Stimulated activated effector memory CD8-positive, alpha-beta T cell treated with anti-CD3 and anti-CD28 coated beads, Interleukin-12 subunit alpha, Interleukin-12 subunit beta, amount 100 ng/mL, for 72 hours (primary cell): Measurements from ENCODE around the gene FTH1.

ENCODE experiments used
- ATAC-seq: fragments of 150-1000 bp; cut with Tn5 transposase; 2 replicates; pipeline ENCODE4 v1.10.0; 2021
- DNase-seq, 2 donors: peaks; one replicate each; pipeline ENCODE4 v3.0.0; 2021 to 2022; ENCODE audit warnings: low spot score in 2 of 2
- H3K27ac Mint-ChIP-seq: one replicate; pipeline ENCODE4 v1.8.0; 2022; ENCODE audit warnings: mild to moderate bottlenecking, mixed read lengths
- H3K36me3 Mint-ChIP-seq: one replicate; pipeline ENCODE4 v1.8.0; 2022; ENCODE audit warnings: mild to moderate bottlenecking, mixed read lengths
- H3K4me1 Mint-ChIP-seq: one replicate; pipeline ENCODE4 v1.8.0; 2022; ENCODE audit warnings: mixed read lengths
- H3K4me3 Mint-ChIP-seq: one replicate; pipeline ENCODE4 v1.8.0; 2022; ENCODE audit warnings: mild to moderate bottlenecking, mixed read lengths
- H3K9me3 Mint-ChIP-seq: one replicate; pipeline ENCODE4 v1.8.0; 2022; ENCODE audit warnings: mixed read lengths

FTH1 gene

DNA sequence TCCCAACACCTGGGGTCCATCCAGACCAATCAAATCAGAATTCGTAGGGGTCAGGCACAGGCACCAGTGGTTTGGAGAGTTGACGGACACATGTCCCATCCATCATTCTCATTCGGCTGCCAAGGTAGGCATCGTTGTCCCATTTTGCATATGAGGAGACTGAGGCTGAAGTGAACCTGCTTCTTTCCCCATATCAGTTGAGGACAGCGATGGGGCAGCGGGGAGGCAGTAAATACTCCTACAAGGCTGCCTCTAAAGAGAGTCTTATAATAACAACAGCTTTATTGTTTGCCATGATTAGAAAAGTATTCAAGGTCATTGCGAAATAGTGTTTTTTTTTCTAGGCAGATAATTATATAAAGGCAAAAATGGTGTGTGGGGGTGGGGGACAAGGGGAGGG is 18.9 kb downstream of the FTH1 start:
- Mint-ChIP-seq H3K4me1 (no peaks in the 10 kb centered on the region), H3K27ac (no peak overlapping the region), H3K4me3 (no peak overlapping the region), H3K9me3 (no peaks in the 10 kb centered on the region), H3K36me3 (no peaks in the 10 kb centered on the region)
- ATAC-seq (no peak), DNase-seq (no peak)

DNA sequence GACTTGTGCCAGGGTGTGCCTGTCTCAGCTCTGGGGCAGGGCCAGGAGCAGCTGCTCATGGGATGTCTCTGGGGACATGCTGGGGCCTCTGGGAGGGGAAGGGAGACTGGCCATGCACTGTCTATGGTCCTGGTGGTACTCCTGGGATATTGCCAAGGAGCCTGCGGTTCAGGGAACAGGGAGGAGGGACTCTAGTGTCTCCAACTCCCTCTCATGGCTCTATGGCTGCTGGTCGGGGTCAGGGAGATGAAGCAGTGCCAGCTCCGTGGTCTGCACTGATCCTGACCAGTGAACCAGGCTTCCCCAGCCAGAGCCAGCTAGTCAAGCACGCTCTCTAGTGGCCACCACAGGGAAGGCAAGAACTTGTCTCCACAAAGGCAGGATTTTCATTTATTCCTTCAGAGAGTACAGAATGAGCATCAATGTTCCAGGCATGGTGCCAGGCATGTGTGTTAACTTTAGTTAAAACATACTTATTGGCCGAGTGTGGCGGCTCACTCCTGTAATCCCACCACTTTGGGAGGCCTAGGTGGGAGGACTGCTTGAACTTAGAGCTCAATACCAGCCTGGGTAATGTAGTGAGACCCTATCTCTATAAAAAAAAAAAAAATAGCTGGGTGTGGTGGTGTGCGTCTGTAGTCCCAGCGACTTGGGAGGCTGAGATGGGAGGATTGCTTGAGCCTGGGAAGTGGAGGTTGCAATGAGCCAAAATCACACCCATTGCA is 19.8 kb downstream of the FTH1 start:
- ATAC-seq (peak; percentile 75), DNase-seq (peak; percentile 42 to 74)
- H3K27ac Mint-ChIP-seq, result no peak overlapping the region
- no peaks in the 10 kb centered on the region for H3K9me3 Mint-ChIP-seq
- H3K36me3 Mint-ChIP-seq, result no peaks in the 10 kb centered on the region
- no peaks in the 10 kb centered on the region for H3K4me1 Mint-ChIP-seq
- H3K4me3 Mint-ChIP-seq, result no peak overlapping the region

DNA sequence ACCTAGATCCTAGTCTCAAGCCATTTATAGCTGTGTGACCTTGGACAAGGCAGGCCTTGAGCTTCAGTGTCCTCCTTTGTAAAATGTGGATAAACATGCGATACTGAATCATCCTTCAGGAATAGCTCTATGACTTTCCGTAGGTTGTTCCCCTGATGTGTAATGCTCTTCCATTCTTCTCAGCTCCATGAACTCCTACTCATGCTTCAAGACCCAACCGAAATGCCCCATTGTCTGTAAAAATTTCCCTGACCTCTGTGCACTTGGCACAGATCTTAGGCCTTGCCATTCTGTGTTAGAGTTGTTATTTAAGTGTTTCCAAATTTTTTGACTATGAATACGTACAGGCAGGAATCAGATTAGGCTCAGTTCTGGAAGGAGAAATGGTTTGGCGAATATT is 20.5 kb downstream of the FTH1 start:
- DNase-seq (no peak), ATAC-seq (no peak)
- no peaks in the 10 kb centered on the region for H3K4me1 Mint-ChIP-seq
- no peaks in the 10 kb centered on the region for H3K36me3 Mint-ChIP-seq
- H3K9me3 Mint-ChIP-seq, result no peaks in the 10 kb centered on the region
- H3K4me3 Mint-ChIP-seq, result no peak overlapping the region
- H3K27ac Mint-ChIP-seq, result no peak overlapping the region

GRCh38 chr11:61945191-61945590 is 22.2 kb downstream of the FTH1 start:
- no peak for DNase-seq
- no peaks in the 10 kb centered on the region for H3K4me1 Mint-ChIP-seq
- no peaks in the 10 kb centered on the region for H3K9me3 Mint-ChIP-seq
- H3K27ac Mint-ChIP-seq, result no peak overlapping the region
- no peak for ATAC-seq
- no peak overlapping the region for H3K4me3 Mint-ChIP-seq
- H3K36me3 Mint-ChIP-seq, result no peaks in the 10 kb centered on the region

DNA sequence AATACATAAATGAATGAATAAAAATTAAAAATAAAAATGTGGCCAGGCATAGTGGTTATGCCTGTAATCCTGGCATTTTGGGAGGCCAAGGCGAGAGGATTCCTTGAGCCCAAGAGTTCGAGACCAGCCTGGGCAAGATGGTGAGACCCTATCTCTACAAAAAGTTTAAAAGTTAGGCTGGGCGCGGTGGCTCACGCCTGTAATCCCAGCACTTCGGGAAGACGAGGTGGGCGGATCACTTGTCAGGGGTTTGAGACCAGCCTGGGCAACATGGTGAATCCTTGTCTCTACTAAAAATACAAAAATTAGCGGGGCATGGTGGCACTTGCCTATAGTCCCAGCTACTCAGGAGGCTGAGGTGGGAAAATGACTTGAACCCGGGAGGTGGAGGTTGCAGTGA is 27.0 kb downstream of the FTH1 start:
- ATAC-seq (no peak), DNase-seq (no peak)
- Mint-ChIP-seq H3K4me1 (no peaks in the 10 kb centered on the region), H3K4me3 (no peak overlapping the region), H3K9me3 (peaks cover 5% of the 10 kb centered on the region), H3K27ac (no peak overlapping the region), H3K36me3 (no peaks in the 10 kb centered on the region)

GRCh38 chr11:61935861-61936260 is 31.6 kb downstream of the FTH1 start:
- DNase-seq (no peak), ATAC-seq (no peak)
- no peak overlapping the region for H3K27ac Mint-ChIP-seq
- H3K4me3 Mint-ChIP-seq, result no peak overlapping the region
- no peaks in the 10 kb centered on the region for H3K4me1 Mint-ChIP-seq
- peaks cover 7% of the 10 kb centered on the region for H3K9me3 Mint-ChIP-seq
- H3K36me3 Mint-ChIP-seq, result no peaks in the 10 kb centered on the region

GRCh38 chr11:61930933-61931332 is 36.5 kb downstream of the FTH1 start:
- Mint-ChIP-seq H3K27ac (no peak overlapping the region), H3K36me3 (no peaks in the 10 kb centered on the region), H3K9me3 (peaks cover 5% of the 10 kb centered on the region), H3K4me3 (no peak overlapping the region), H3K4me1 (no peaks in the 10 kb centered on the region)
- no peak for ATAC-seq
- DNase-seq, result no peak

GRCh38 chr11:61928606-61929005 is 38.8 kb downstream of the FTH1 start:
- ATAC-seq (no peak), DNase-seq (no peak)
- no peak overlapping the region for H3K4me3 Mint-ChIP-seq
- no peak overlapping the region for H3K27ac Mint-ChIP-seq
- peaks cover 2% of the 10 kb centered on the region for H3K9me3 Mint-ChIP-seq
- H3K36me3 Mint-ChIP-seq, result no peaks in the 10 kb centered on the region
- H3K4me1 Mint-ChIP-seq, result no peaks in the 10 kb centered on the region

- Mint-ChIP-seq H3K4me1 (no peaks in the 10 kb centered on the region), H3K36me3 (no peaks in the 10 kb centered on the region), H3K4me3 (no peak overlapping the region), H3K9me3 (no peaks in the 10 kb centered on the region), H3K27ac (no peak overlapping the region)
- no peak for DNase-seq
- no peak for ATAC-seq
Observed at GRCh38 chr11:61927501-61927900, 39.9 kb downstream of the FTH1 start.

DNA sequence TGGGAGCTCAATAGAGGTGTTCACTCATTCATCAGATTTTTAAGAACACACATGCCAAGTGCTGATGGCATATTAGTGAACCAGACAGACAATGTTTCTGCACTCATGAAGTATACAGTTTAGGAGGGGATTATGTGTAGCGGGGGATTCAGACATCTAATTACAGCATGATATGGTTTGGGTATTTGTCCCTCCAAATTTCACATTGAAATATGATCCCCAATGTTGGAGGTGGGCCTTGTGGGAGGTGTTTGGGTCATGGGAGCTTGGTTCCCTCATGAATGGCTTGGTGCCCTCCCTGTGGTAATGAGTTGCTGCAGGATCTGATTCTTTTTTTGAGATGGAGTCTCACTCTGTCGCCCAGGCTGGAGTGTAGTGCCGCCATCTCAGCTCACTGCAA is 41.2 kb downstream of the FTH1 start:
- no peak for ATAC-seq
- H3K4me1 Mint-ChIP-seq, result no peaks in the 10 kb centered on the region
- H3K36me3 Mint-ChIP-seq, result no peaks in the 10 kb centered on the region
- no peak for DNase-seq
- no peak overlapping the region for H3K27ac Mint-ChIP-seq
- H3K4me3 Mint-ChIP-seq, result no peak overlapping the region
- no peaks in the 10 kb centered on the region for H3K9me3 Mint-ChIP-seq

DNA sequence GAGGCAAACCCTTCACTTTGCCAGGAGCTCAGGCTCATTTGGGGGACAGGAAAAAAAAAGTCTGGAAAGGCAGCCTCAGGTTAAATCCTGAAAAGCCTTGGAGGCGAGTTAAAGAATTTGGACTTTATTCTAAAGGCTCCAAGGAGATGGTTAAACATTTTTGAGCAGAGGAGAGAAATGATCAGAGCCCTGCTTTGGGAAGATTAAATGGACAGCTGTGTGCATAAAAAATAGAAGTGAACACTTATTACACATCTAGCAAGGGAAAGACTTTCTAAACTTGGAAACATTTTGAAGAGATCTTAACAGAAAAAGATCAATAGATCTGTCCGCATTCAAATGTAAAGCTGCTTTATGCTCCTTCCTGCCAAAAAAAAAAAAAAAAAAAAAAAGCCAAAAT is 41.7 kb downstream of the FTH1 start:
- no peak overlapping the region for H3K27ac Mint-ChIP-seq
- DNase-seq (no peak), ATAC-seq (no peak)
- H3K4me1 Mint-ChIP-seq, result no peaks in the 10 kb centered on the region
- H3K9me3 Mint-ChIP-seq, result no peaks in the 10 kb centered on the region
- no peaks in the 10 kb centered on the region for H3K36me3 Mint-ChIP-seq
- no peak overlapping the region for H3K4me3 Mint-ChIP-seq

DNA sequence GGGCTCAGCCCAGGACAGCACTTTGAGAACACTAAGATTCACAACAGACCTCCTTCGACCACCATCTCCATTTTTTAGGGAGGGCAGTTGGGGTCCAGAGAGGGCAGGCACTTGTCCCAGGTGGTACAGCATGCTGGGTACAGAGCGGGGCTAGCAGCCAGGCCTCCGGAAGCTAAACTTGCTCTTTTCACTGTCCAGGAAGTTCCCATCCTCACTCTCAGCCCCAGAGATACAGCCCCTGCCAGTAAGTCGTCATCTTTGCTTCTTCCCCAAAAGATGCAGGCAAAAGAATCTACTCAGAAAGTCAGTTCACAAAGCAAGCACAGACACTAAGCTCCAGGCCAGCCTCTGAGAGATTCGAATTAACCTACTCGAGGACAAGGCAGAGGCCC is 43.4 kb downstream of the FTH1 start:
- H3K36me3 Mint-ChIP-seq, result no peaks in the 10 kb centered on the region
- H3K4me1 Mint-ChIP-seq, result no peaks in the 10 kb centered on the region
- H3K9me3 Mint-ChIP-seq, result no peaks in the 10 kb centered on the region
- DNase-seq (no peak), ATAC-seq (no peak)
- H3K4me3 Mint-ChIP-seq, result no peak overlapping the region
- H3K27ac Mint-ChIP-seq, result no peak overlapping the region

DNA sequence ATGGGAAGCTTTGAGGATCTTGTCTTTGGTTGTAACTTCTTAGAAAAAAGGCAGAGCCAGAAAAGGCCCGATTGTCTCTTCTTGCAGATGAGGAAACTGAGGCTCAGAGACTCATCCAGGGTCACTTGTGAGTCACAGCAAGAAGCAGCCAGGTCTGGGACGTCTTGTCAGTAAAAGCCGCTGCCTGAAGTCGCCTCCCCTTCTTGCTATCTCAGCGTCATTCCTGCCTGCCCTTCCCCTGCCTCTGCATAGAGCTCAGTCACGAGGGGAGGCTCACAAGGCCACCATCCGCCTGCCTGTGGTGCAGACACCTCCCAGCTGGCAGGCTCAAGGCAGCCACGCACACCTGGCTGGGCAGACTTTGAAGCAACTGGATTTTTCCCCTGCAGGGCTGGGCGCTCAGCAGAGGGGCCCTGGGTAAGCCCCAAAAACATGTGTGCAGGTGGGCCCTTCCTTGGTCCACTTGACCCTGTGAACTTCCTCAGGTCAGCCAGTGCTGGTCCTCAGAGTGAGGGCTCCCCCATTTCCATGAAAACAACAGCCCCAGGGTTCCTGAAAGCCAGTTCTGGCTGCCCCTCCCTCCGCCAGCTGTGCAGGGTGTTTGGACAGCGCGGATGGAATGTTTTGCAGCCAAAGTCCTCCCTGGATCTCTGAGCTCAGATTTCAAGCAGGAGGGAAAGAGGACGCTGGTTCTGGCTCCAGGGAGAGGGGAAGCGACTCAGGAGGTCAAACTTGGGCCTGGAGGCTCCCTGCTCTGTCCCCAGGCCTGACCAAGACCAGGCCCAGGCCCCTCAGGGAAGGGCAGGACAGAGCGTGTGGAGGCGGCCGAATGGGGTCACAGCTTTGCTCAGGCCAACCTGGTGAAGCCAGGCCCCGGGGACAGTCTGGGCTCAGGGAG is 44.0 kb downstream of the FTH1 start:
- no peaks in the 10 kb centered on the region for H3K9me3 Mint-ChIP-seq
- H3K4me1 Mint-ChIP-seq, result peaks cover 1% of the 10 kb centered on the region
- H3K27ac Mint-ChIP-seq, result no peak overlapping the region
- ATAC-seq (peak; percentile 14), DNase-seq (no peak)
- H3K4me3 Mint-ChIP-seq, result no peak overlapping the region
- no peaks in the 10 kb centered on the region for H3K36me3 Mint-ChIP-seq

GRCh38 chr11:61922539-61922938 is 44.9 kb downstream of the FTH1 start:
- Mint-ChIP-seq H3K27ac (no peak overlapping the region), H3K9me3 (no peaks in the 10 kb centered on the region), H3K36me3 (no peaks in the 10 kb centered on the region), H3K4me3 (no peak overlapping the region), H3K4me1 (peaks cover 10% of the 10 kb centered on the region)
- DNase-seq, result no peak
- ATAC-seq, result no peak

DNA sequence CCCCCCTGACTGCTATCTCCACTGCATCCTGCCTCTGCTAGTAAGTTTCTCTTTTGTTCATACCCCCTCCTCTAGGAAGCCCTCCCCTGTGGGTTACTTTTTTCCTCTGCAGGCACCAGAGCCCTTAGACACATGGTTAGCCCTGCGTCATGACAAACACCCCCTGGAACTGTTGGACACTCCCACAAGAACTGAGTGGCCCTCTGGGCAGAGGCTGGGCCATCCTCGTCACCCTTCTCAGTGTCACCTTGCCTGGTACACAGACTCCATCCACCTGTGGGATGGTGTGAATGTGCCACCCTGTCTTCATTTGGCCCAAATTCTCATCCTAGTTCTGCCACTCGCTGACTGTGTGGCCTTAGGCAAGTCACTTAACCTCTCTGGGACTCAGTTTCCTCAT is 46.0 kb downstream of the FTH1 start:
- no peak overlapping the region for H3K4me3 Mint-ChIP-seq
- no peaks in the 10 kb centered on the region for H3K36me3 Mint-ChIP-seq
- H3K9me3 Mint-ChIP-seq, result no peaks in the 10 kb centered on the region
- H3K4me1 Mint-ChIP-seq, result peaks cover 12% of the 10 kb centered on the region
- no peak for ATAC-seq
- DNase-seq, result no peak
- no peak overlapping the region for H3K27ac Mint-ChIP-seq
